Left ventricle myocardium inferior (tissue), 1 donor: ENCODE measurements around the gene NSG1. TPM values are rescaled to one million over a fixed set of nuclear protein-coding genes. Genes with fewer than 3 reads are reported as not detected.

Experiments used
- DNase-seq: peaks from one replicate; pipeline ENCODE4 v3.0.0-alpha.2; 2020
- H3K27ac ChIP-seq: fragments of 200-600 bp; replicated peaks from 2 replicates; pipeline ENCODE4 v1.8.0; 2021
- H3K27me3 ChIP-seq: fragments of 200-600 bp; 2 replicates; pipeline ENCODE4 v1.8.0; 2021; ENCODE audit warnings: low read depth
- H3K36me3 ChIP-seq: fragments of 200-600 bp; 2 replicates; pipeline ENCODE4 v1.8.0; 2021
- H3K4me1 ChIP-seq: fragments of 200-600 bp; 2 replicates; pipeline ENCODE4 v1.8.0; 2021
- H3K4me3 ChIP-seq: fragments of 200-600 bp; 2 replicates; pipeline ENCODE4 v1.8.0; 2021; ENCODE audit warnings: mild to moderate bottlenecking, moderate library complexity
- H3K9me3 ChIP-seq: fragments of 200-600 bp; replicated peaks from 2 replicates; pipeline ENCODE4 v1.8.0; 2021
- CTCF ChIP-seq: fragments of 200-600 bp; IDR thresholded peaks from 2 replicates; pipeline ENCODE4 v1.8.0; 2021; ENCODE audit warnings: antibody characterized with exemption, mild to moderate bottlenecking, borderline replicate concordance
- intact Hi-C: fragments of 100-400 bp; cut with micrococcal nuclease; formaldehyde crosslinking; loops from one replicate; pipeline ENCODE4 v1.11.0; 2022
- total RNA-seq: library from RNA; stranded (reverse); fragmentation: NEBNext Ultra II Directional; extraction: Animal tissue kit (Norgen Biotek cat#: 25700); gene quantifications from one replicate; pipeline ENCODE4 v1.2.1, GENCODE V29; 2021
- donor health status: DM: no; HTN: yes; CAD: no; lungs with severe emphysema.

The NSG1 gene
- total RNA-seq, 1 donor from 2014 or later: 14.3 TPM

DNA sequence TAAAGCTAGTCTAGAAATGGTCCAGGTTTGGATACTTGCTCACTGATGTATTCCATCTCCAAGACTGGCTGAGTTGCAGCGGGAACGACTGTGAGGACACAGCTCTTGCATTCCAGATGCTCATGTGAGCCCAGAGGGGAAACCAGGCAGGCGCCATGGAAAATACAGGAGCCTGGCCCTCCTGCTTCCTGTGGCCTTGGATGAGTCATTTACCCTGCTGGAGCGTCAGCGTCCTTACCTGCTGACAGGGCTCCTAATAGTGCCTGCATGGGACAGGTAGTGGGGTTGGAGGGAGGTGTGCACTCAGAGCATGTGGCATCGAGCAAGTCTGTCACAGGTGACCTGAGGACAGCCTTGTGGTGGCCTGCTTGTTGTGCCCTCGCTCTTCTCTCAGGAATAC is 69.4 kb downstream of the NSG1 start:
- no peak for TF ChIP-seq CTCF
- H3K4me3 ChIP-seq: no peak overlapping the region
- H3K4me1 ChIP-seq: no peaks in the 10 kb centered on the region
- H3K36me3 ChIP-seq: peaks cover 79% of the 10 kb centered on the region
- no peak overlapping the region for H3K27ac ChIP-seq
- H3K27me3 ChIP-seq: no peaks in the 10 kb centered on the region
- intact Hi-C loops: no loop called here
- DNase-seq: no peak
- H3K9me3 ChIP-seq: peaks cover 11% of the 10 kb centered on the region

DNA sequence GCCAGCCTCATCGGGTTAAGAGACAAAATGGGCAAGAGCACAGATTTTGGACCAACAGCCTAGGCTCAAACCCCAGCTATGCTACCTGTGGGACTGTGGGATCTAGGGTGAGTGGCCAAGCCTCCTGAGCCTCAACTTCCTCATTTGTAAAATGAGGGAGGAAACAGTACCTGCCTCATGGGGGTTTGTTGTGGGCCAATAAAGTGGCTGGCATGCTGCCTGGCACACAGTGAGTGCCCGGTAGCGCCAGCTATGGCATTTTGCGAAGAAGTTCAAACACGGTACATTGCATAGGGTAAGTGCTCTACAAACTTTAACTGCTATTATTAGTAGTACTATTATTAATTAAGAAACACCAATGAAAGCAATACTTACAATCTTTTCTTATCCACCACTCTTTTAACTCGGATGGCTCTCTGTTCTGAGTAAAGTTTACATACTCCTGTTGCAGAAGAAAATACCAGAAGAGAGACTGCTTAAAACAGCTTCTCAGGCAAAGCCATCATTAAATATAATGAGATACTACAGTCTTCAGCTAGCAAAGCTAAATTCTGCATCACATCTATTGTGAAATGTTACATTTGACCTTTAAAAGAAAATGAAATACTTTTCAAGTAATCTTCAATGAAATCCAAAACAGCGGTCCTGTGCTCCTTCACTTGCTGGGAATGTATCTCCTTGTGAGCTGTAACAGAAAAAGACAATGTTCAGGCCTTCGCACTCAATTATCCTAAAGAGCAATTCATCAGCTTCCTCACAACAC is 70.1 kb downstream of the NSG1 start:
- Histone ChIP-seq H3K4me3 (no peak overlapping the region), H3K27me3 (no peaks in the 10 kb centered on the region), H3K27ac (no peak overlapping the region), H3K4me1 (no peaks in the 10 kb centered on the region), H3K9me3 (peaks cover 11% of the 10 kb centered on the region), H3K36me3 (peaks cover 74% of the 10 kb centered on the region)
- TF ChIP-seq CTCF: no peak
- intact Hi-C loops: no loop called here
- no peak for DNase-seq

DNA sequence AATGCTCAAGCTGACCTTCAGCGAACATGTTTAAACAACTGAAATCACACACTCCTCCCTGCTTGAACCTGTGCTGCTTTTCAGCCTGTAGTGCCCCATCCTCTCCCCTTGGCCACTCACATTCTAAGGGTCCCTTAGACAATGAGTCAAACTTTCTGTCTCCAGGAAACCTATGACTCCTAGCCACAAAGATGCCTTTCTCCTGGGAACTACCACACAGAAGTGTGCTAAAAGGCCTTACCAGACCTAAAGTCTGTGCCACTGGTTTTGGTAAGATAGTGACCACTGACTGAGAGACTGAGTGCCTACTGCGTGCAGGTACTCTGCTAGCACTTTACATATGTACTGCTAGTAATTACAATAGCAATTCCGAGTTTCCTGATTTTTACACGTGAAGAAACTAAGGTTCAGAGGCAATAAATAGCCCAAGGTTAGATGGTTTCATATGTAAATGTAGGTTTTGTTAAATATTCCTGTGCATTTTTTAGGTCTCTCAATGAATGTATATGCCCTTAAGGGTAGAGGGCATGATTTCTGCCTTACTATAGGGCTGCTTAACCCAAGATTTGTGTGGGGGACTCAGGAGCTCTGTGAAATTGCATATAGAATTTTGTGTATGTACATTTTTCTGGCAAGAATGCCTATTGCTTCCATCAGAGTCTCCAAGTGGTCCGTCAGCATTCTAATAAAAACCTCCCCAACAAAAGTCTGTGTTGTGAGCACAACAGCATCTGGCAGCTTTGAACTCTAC is 71.1 kb downstream of the NSG1 start:
- no peaks in the 10 kb centered on the region for H3K27me3 ChIP-seq
- peaks cover 2% of the 10 kb centered on the region for H3K9me3 ChIP-seq
- peaks cover 64% of the 10 kb centered on the region for H3K36me3 ChIP-seq
- no peak overlapping the region for H3K27ac ChIP-seq
- intact Hi-C loops: no loop called here
- DNase-seq: no peak
- H3K4me3 ChIP-seq: no peak overlapping the region
- no peaks in the 10 kb centered on the region for H3K4me1 ChIP-seq
- no peak for TF ChIP-seq CTCF

DNA sequence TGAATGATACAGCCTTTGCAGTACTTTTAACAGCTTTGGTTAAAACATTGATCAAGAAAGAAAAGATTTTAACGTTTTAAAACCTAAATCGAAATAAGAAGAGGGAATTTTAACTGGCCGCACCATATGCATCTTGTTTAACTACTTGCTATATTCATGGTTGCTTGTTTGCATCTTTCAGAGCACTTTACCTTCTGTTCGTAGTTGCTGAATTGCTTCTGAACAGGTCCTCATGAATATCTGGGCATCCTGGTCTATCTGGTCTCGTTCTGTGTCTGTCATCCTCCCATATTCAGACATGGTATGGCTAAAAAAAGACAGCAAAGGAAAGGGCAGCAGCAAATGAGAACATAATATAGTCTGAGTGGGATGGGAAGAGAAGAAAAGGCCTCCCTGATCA is 72.3 kb downstream of the NSG1 start:
- Histone ChIP-seq H3K27ac (no peak overlapping the region), H3K9me3 (no peaks in the 10 kb centered on the region), H3K4me3 (no peak overlapping the region), H3K4me1 (no peaks in the 10 kb centered on the region), H3K27me3 (no peaks in the 10 kb centered on the region), H3K36me3 (peaks cover 52% of the 10 kb centered on the region)
- intact Hi-C loops: no loop called here
- DNase-seq: no peak
- no peak for TF ChIP-seq CTCF

DNA sequence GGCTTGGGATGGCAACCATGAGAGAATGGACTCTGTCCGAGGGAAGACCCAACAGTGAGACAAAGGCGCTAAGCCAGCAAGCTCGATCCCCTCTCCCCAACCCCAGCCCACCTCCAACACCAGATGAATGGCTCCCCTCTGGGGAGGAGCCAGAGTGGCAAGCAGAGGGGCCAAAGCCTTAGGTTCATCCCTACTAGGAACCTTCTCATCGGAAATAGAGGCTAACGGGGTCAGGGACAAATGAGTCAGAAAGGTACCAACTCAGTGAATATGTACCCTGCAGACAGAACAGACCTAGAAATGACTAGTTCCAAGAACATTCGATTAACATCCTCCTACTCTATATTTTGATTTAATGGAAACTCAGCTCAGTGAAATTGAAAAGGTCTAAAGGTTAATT is 73.9 kb downstream of the NSG1 start:
- H3K27me3 ChIP-seq: no peaks in the 10 kb centered on the region
- no peak overlapping the region for H3K4me3 ChIP-seq
- peaks cover 51% of the 10 kb centered on the region for H3K36me3 ChIP-seq
- no peak for TF ChIP-seq CTCF
- H3K4me1 ChIP-seq: no peaks in the 10 kb centered on the region
- H3K27ac ChIP-seq: no peak overlapping the region
- no peaks in the 10 kb centered on the region for H3K9me3 ChIP-seq
- intact Hi-C loops: no loop called here
- no peak for DNase-seq
